ENCODE results near the gene KRTAP16-1.

DNA sequence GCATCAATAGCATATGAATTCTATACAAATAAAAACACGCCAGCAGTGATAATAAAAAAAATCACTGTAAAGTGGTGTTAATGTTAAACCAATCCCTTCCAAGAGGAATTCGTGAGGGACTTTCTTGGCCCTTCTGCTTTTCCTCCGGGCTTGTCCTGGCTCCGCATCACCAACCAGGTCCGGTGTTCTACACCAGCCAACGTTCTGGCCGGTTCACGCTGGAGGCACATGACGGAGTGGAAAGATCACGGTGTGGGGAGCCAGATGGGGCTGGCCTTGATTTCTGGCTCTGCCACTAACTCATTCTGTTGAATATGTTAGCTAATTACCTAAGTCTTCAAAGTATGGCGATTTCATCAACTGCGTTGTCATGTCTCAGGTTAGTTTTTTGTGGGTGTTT is 5.0 kb downstream of the KRTAP16-1 start:
- TF ChIP-seq SIN3A (IDR thresholded peaks at IDR 0.05; ENCODE audit: borderline replicate concordance, insufficient read depth, low read length), result no peak
- no peak for TF ChIP-seq TAF1 (IDR thresholded peaks at IDR 0.05; ENCODE audit: borderline replicate concordance, insufficient read depth, low read length)
- TF ChIP-seq, protein P1, sequence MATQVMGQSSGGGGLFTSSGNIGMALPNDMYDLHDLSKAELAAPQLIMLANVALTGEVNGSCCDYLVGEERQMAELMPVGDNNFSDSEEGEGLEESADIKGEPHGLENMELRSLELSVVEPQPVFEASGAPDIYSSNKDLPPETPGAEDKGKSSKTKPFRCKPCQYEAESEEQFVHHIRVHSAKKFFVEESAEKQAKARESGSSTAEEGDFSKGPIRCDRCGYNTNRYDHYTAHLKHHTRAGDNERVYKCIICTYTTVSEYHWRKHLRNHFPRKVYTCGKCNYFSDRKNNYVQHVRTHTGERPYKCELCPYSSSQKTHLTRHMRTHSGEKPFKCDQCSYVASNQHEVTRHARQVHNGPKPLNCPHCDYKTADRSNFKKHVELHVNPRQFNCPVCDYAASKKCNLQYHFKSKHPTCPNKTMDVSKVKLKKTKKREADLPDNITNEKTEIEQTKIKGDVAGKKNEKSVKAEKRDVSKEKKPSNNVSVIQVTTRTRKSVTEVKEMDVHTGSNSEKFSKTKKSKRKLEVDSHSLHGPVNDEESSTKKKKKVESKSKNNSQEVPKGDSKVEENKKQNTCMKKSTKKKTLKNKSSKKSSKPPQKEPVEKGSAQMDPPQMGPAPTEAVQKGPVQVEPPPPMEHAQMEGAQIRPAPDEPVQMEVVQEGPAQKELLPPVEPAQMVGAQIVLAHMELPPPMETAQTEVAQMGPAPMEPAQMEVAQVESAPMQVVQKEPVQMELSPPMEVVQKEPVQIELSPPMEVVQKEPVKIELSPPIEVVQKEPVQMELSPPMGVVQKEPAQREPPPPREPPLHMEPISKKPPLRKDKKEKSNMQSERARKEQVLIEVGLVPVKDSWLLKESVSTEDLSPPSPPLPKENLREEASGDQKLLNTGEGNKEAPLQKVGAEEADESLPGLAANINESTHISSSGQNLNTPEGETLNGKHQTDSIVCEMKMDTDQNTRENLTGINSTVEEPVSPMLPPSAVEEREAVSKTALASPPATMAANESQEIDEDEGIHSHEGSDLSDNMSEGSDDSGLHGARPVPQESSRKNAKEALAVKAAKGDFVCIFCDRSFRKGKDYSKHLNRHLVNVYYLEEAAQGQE (IDR thresholded peaks at IDR 0.05; ENCODE audit: insufficient read depth in 1 of 2, low read depth in 2 of 2, low read length in 2 of 2), result no peak
- no peak for TF ChIP-seq POLR2AphosphoS5 (IDR thresholded peaks at IDR 0.05; ENCODE audit: low read depth, low read length)

Data from PFSK-1 (cell line).